Hepatic stellate cell (primary cell): ENCODE results near the gene PPP1R1A.

Source experiments
- DNase-seq: peaks from one replicate; pipeline ENCODE4 v3.0.0; 2011; ENCODE audit warnings: low spot score

Gene PPP1R1A

GRCh38 chr12:54571193-54572188 is 17.0 kb downstream of the PPP1R1A start:
- DNase-seq, result no peak

GRCh38 chr12:54569995-54570528 is 18.4 kb downstream of the PPP1R1A start:
- DNase-seq, result no peak

- no peak for DNase-seq
Observed at GRCh38 chr12:54569072-54569471, 19.4 kb downstream of the PPP1R1A start.

- no peak for DNase-seq
Observed at GRCh38 chr12:54566792-54567191, 21.7 kb downstream of the PPP1R1A start.

GRCh38 chr12:54565986-54566544 is 22.4 kb downstream of the PPP1R1A start:
- DNase-seq, result no peak

- DNase-seq, result no peak
Observed at GRCh38 chr12:54565310-54565985, 23.0 kb downstream of the PPP1R1A start.

GRCh38 chr12:54564768-54565167 is 23.7 kb downstream of the PPP1R1A start:
- DNase-seq, result no peak

- DNase-seq, result no peak
Observed at GRCh38 chr12:54563787-54564186, 24.7 kb downstream of the PPP1R1A start.

- no peak for DNase-seq
Observed at GRCh38 chr12:54562750-54563356, 25.6 kb downstream of the PPP1R1A start.

- DNase-seq, result no peak
Observed at GRCh38 chr12:54561164-54561563, 27.3 kb downstream of the PPP1R1A start.

- peak; percentile 77 for DNase-seq
Observed at GRCh38 chr12:54560374-54560858, 28.0 kb downstream of the PPP1R1A start.

GRCh38 chr12:54558759-54559158 is 29.7 kb downstream of the PPP1R1A start:
- no peak for DNase-seq

- no peak for DNase-seq
Observed at GRCh38 chr12:54558311-54558710, 30.1 kb downstream of the PPP1R1A start.

GRCh38 chr12:54555670-54556257 is 32.7 kb downstream of the PPP1R1A start:
- no peak for DNase-seq

- no peak for DNase-seq
Observed at GRCh38 chr12:54549774-54550451, 38.5 kb downstream of the PPP1R1A start.

- no peak for DNase-seq
Observed at GRCh38 chr12:54546511-54546910, 41.9 kb downstream of the PPP1R1A start.

GRCh38 chr12:54544743-54545142 is 43.7 kb downstream of the PPP1R1A start:
- DNase-seq, result no peak

GRCh38 chr12:54543526-54543925 is 44.9 kb downstream of the PPP1R1A start:
- no peak for DNase-seq

GRCh38 chr12:54541751-54542290 is 46.6 kb downstream of the PPP1R1A start:
- no peak for DNase-seq

- no peak for DNase-seq
Observed at GRCh38 chr12:54538136-54538700, 50.2 kb downstream of the PPP1R1A start.
